ENCODE results near the gene FADS2. TPM values are rescaled to one million over a fixed set of nuclear protein-coding genes. Genes with fewer than 3 reads are reported as not detected.

FADS2 gene
- total and polyA plus RNA-seq, 2 of the 13 experiments (the other 11 are each of a cell fraction or from before 2014, with no cell fraction given), result 90.1 to 124 TPM

GRCh38 chr11:61827571-61828378, at the start of gene FADS2 (continued):
- TF ChIP-seq ZNF318 (CRISPR knock-in tag; IDR thresholded peaks at IDR 0.05) (no peak), NFIC (IDR thresholded peaks at IDR 0.05; ENCODE audit: low read length) (no peak), PRDM4 (CRISPR knock-in tag; IDR thresholded peaks at IDR 0.05; ENCODE audit: borderline replicate concordance) (no peak; the same call in 1 of the 2 replicates), ZNF17 (CRISPR knock-in tag; IDR thresholded peaks at IDR 0.05) (0 out of 2 replicates have a peak, but pooled peaks have one; percentile 34), SOX13 (IDR thresholded peaks at IDR 0.05) (no peak), SOX13 (CRISPR knock-in tag; conservative IDR thresholded peaks at IDR 0.05 in 1 of 2, IDR thresholded peaks at IDR 0.05 in 1 of 2) (no peak; a peak in 1 of 4 replicates), ATAD3A (CRISPR knock-in tag; IDR thresholded peaks at IDR 0.05) (no peak), ZBTB7B (CRISPR knock-in tag; IDR thresholded peaks at IDR 0.05) (no peak), KAT7 (CRISPR knock-in tag; IDR thresholded peaks at IDR 0.05; ENCODE audit: borderline replicate concordance) (no peak), ZNF572 (CRISPR knock-in tag; IDR thresholded peaks at IDR 0.05) (no peak), RFX3 (CRISPR knock-in tag; IDR thresholded peaks at IDR 0.05) (no peak), RNF2 (conservative IDR thresholded peaks at IDR 0.05; ENCODE audit: low read depth) (no peak), TBX3 (IDR thresholded peaks at IDR 0.05; ENCODE audit: borderline replicate concordance) (0 out of 2 replicates have a peak, but pooled peaks have one; percentile 13), ZFY (CRISPR knock-in tag; IDR thresholded peaks at IDR 0.05) (no peak; the same call in none of the 2 replicates)
- TF ChIP-seq, protein P1, sequence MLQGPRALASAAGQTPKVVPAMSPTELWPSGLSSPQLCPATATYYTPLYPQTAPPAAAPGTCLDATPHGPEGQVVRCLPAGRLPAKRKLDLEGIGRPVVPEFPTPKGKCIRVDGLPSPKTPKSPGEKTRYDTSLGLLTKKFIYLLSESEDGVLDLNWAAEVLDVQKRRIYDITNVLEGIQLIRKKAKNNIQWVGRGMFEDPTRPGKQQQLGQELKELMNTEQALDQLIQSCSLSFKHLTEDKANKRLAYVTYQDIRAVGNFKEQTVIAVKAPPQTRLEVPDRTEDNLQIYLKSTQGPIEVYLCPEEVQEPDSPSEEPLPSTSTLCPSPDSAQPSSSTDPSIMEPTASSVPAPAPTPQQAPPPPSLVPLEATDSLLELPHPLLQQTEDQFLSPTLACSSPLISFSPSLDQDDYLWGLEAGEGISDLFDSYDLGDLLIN (CRISPR knock-in tag; IDR thresholded peaks at IDR 0.05; ENCODE audit: borderline replicate concordance), result no peak
- TF ChIP-seq, protein P2, sequence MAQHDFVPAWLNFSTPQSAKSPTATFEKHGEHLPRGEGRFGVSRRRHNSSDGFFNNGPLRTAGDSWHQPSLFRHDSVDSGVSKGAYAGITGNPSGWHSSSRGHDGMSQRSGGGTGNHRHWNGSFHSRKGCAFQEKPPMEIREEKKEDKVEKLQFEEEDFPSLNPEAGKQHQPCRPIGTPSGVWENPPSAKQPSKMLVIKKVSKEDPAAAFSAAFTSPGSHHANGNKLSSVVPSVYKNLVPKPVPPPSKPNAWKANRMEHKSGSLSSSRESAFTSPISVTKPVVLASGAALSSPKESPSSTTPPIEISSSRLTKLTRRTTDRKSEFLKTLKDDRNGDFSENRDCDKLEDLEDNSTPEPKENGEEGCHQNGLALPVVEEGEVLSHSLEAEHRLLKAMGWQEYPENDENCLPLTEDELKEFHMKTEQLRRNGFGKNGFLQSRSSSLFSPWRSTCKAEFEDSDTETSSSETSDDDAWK (CRISPR knock-in tag; IDR thresholded peaks at IDR 0.05), result no peak

All from HepG2 (cell line).